Right lobe of liver (tissue), 6 donors: ENCODE measurements around the gene SHROOM1. TPM values are rescaled to one million over a fixed set of nuclear protein-coding genes. Genes with fewer than 3 reads are reported as not detected.

Experiments used
- ATAC-seq, 4 donors: fragments of 200-7000 bp; cut with Tn5 transposase; one replicate each; pipeline ENCODE4 v1.9.1; 2020; ENCODE audit warnings: mild to moderate bottlenecking in 4 of 4, moderate library complexity in 4 of 4
- DNase-seq, 3 donors: peaks; one replicate each; pipeline ENCODE4 v3.0.0-alpha.2; 2020
- H3K27ac ChIP-seq, 3 donors: fragments of 200-600 bp; one replicate each; pipeline ENCODE4 v1.8.0; 2022
- H3K27me3 ChIP-seq, 2 donors: fragments of 200-600 bp; one replicate each; pipeline ENCODE4 v1.8.0; 2022
- H3K36me3 ChIP-seq, 4 donors: fragments of 200-600 bp; sonication (generic) in 1 of 4; one replicate each; pipeline versions ENCODE4 v1.5.1 to v1.8.0; 2017 to 2022; ENCODE audit warnings: control low read depth in 1 of 4
- H3K4me1 ChIP-seq, 4 donors: fragments of 200-600 bp; sonication (generic) in 1 of 4; one replicate each; pipeline versions ENCODE4 v1.5.1 to v1.8.0; 2017 to 2022; ENCODE audit warnings: control low read depth in 1 of 4
- H3K4me3 ChIP-seq, 3 donors: fragments of 200-600 bp; one replicate each; pipeline ENCODE4 v1.8.0; 2022
- H3K9me3 ChIP-seq, 4 donors: fragments of 200-600 bp; sonication (generic) in 1 of 4; one replicate each; pipeline versions ENCODE4 v1.5.1 to v1.8.0; 2017 to 2022; ENCODE audit warnings: control low read depth in 1 of 4
- POLR2A ChIP-seq: fragments of 450-650 bp; IDR thresholded peaks from one replicate; pipeline ENCODE4 v1.6.1; 2017; ENCODE audit warnings: antibody characterized with exemption, mild to moderate bottlenecking
- WGBS: methylation state at CpG from one replicate; pipeline ENCODE4 v1.1.6; 2018; ENCODE audit warnings: low coverage, low lambda C conversion rate; ENCODE audit not compliant: insufficient coverage; ENCODE audit errors: missing lambda C conversion rate; 5-methylcytosine and 5-hydroxymethylcytosine counted together
- intact Hi-C, 2 donors: fragments of 100-400 bp; cut with DNase I; formaldehyde crosslinking; loops; one replicate each; pipeline versions ENCODE4 v1.11.2 to v1.14.1; 2022
- total RNA-seq, 6 experiments: library from RNA; depleted of rRNA in 2 of 6; stranded (reverse); fragments of >200 nt in 2 of 6; fragmentation: NEBNext Ultra II Directional in 3 of 6; extraction: Animal tissue kit (Norgen Biotek cat#: 25700) in 3 of 6; gene quantifications; one replicate each; pipeline versions ENCODE4 v1.1.0 to v1.2.4, GENCODE V29; 2016 to 2023
- TF ChIP-seq, protein P1 (sequence below), 4 donors: fragments of 200-600 bp in 3 of 4; fragments of 450-650 bp in 1 of 4; IDR thresholded peaks; one replicate each; pipeline versions ENCODE4 v1.5.1 to v1.8.0; 2016 to 2022; ENCODE audit warnings: antibody characterized with exemption in 4 of 4, mild to moderate bottlenecking in 2 of 4
- donor health status: DM: no; HTN: yes; CAD: no.
- donor health status: DM: no; HTN: no; CAD: no.
- donor health status: DM: no; HTN: no; CAD: no.
- donor health status: DM: no; HTN: yes; CAD: no.
- donor health status: DM: no; HTN: yes; CAD: no.

Gene SHROOM1
- total RNA-seq, 6 experiments from 2014 or later = 29.5 to 96.1 (median 77.4) TPM

DNA sequence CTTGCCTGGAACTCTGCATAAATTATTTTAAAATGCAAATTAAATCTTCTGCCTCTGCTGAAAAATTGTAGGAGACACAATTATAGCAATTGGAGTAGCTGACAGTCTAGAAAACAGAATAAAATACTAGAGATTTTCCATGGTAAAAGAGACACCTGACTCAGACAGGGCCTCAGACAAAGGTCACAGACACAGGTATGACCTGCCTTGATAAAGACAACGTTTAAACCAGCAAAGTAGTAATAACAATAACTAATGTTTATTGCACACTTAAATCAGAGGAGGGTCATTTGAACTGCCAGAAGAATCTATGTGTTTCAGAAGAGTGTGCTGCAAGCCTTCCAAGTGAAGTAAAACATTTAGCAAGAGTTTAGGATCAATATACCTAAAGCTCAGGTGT, 13.4 kb downstream of the SHROOM1 start:
- Histone ChIP-seq H3K27me3 (no peaks in the 10 kb centered on the region), H3K4me1 (peaks cover 0 to 5% (median 0%) of the 10 kb centered on the region in 4 donors), H3K9me3 (no peaks in the 10 kb centered on the region), H3K27ac (no peak overlapping the region), H3K36me3 (no peaks in the 10 kb centered on the region), H3K4me3 (no peak overlapping the region)
- WGBS = 14% methylated on average over 1 of the region's 1 CpG
- DNase-seq (no peak), ATAC-seq (no peak)
- no peak for TF ChIP-seq POLR2A
- TF ChIP-seq, protein P1, sequence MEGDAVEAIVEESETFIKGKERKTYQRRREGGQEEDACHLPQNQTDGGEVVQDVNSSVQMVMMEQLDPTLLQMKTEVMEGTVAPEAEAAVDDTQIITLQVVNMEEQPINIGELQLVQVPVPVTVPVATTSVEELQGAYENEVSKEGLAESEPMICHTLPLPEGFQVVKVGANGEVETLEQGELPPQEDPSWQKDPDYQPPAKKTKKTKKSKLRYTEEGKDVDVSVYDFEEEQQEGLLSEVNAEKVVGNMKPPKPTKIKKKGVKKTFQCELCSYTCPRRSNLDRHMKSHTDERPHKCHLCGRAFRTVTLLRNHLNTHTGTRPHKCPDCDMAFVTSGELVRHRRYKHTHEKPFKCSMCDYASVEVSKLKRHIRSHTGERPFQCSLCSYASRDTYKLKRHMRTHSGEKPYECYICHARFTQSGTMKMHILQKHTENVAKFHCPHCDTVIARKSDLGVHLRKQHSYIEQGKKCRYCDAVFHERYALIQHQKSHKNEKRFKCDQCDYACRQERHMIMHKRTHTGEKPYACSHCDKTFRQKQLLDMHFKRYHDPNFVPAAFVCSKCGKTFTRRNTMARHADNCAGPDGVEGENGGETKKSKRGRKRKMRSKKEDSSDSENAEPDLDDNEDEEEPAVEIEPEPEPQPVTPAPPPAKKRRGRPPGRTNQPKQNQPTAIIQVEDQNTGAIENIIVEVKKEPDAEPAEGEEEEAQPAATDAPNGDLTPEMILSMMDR (IDR thresholded peaks at IDR 0.05) = no peak
- intact Hi-C loops = loop anchor here in 1 of 2 donors (10.0 kb wide), 1 partner anchor 62 kb away; no protein-coding TSS in a partner anchor

DNA sequence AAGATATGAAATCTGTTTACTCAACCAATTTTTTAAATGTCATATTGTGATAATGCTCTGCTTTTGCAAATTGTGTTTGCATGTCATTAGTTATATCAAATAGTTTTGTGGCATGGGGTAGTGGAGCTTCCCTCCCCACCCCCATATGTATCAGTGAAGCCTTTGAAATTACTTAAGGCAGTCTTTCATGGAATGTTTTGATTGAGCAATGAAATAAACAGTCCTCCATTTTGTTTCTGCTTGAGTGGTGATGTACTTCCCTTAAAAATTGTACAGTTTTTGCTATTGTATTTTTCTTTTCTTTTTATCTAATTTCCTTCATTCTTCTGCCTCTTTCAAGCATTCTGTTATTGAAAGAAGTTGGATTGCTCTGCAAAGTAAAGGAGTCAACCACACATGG, 13.9 kb downstream of the SHROOM1 start:
- no peaks in the 10 kb centered on the region for H3K9me3 ChIP-seq
- ATAC-seq (no peak), DNase-seq (no peak)
- no peak overlapping the region for H3K4me3 ChIP-seq
- TF ChIP-seq, protein P1 (IDR thresholded peaks at IDR 0.05) = no peak
- TF ChIP-seq POLR2A = no peak
- no peaks in the 10 kb centered on the region for H3K27me3 ChIP-seq
- H3K4me1 ChIP-seq = peaks cover 0 to 5% (median 0%) of the 10 kb centered on the region in 4 donors
- H3K36me3 ChIP-seq = no peaks in the 10 kb centered on the region
- H3K27ac ChIP-seq = no peak overlapping the region
- intact Hi-C loops = loop anchor here in 1 of 2 donors (10.0 kb wide), 1 partner anchor 62 kb away; no protein-coding TSS in a partner anchor

- WGBS = 69% methylated on average over 2 of the region's 2 CpGs
- no peak for DNase-seq
- H3K4me1 ChIP-seq = peaks cover 0 to 5% (median 0%) of the 10 kb centered on the region in 4 donors
- ATAC-seq = no peak
- TF ChIP-seq POLR2A = no peak
- TF ChIP-seq, protein P1 (IDR thresholded peaks at IDR 0.05) = no peak
- intact Hi-C loops = loop anchor here in 1 of 2 donors (10.0 kb wide), 1 partner anchor 61 kb away; no protein-coding TSS in a partner anchor
- H3K36me3 ChIP-seq = no peaks in the 10 kb centered on the region
- no peaks in the 10 kb centered on the region for H3K27me3 ChIP-seq
- H3K27ac ChIP-seq = no peak overlapping the region
- H3K4me3 ChIP-seq = no peak overlapping the region
- H3K9me3 ChIP-seq = no peaks in the 10 kb centered on the region
Measured at GRCh38 chr5:132816083-132816482, 14.4 kb downstream of the SHROOM1 start.

DNA sequence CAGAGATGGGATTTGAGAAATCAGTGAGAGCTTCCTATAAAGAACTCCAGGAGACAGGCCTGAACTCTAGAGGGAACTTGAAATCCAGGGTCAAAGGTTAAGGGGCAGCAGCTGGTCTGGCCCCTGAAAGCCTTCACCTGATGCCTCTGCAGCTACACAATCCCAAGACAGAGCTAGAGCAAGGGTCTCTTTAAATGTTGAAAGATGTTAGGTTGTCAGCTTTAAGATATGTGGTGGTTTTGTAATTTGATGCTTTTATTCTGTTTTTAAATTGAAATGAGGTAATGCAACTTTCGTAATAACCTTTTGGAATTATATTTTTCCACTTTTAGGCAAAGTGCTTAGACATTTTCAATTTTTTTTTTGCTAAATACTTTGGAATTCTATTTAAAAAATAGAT, 15.0 kb downstream of the SHROOM1 start:
- H3K36me3 ChIP-seq = no peaks in the 10 kb centered on the region
- peaks cover 0 to 5% (median 0%) of the 10 kb centered on the region in 4 donors for H3K4me1 ChIP-seq
- intact Hi-C loops = loop anchor here in 1 of 2 donors (10.0 kb wide), 1 partner anchor 61 kb away; no protein-coding TSS in a partner anchor
- TF ChIP-seq, protein P1 (IDR thresholded peaks at IDR 0.05) = no peak
- no peak for TF ChIP-seq POLR2A
- H3K27ac ChIP-seq = no peak overlapping the region
- H3K27me3 ChIP-seq = no peaks in the 10 kb centered on the region
- no peak overlapping the region for H3K4me3 ChIP-seq
- ATAC-seq (no peak), DNase-seq (no peak)
- no peaks in the 10 kb centered on the region for H3K9me3 ChIP-seq
- 100% methylated on average over 1 of the region's 1 CpG for WGBS
